GM23338 (cell line): ENCODE measurements around the gene PGC. TPM values are rescaled to one million over a fixed set of nuclear protein-coding genes. Genes with fewer than 3 reads are reported as not detected.

Experiments
- ATAC-seq: fragments of 200-7000 bp; cut with Tn5 transposase; 3 replicates; pipeline ENCODE4 v1.9.1; 2020
- DNase-seq: peaks from one replicate; pipeline ENCODE4 v3.0.0-alpha.2; 2015; ENCODE audit warnings: low spot score
- H2AFZ ChIP-seq: fragments of 200-600 bp; sonication (generic); 2 replicates; pipeline ENCODE4 v1.8.0; 2016; ENCODE audit warnings: antibody characterized with exemption, mild to moderate bottlenecking, moderate library complexity
- H3F3A ChIP-seq: fragments of 200-600 bp; sonication (generic); replicated peaks from 2 replicates; pipeline ENCODE4 v1.8.0; 2017; ENCODE audit warnings: antibody characterized with exemption, mixed run types, low read depth
- H3K27ac ChIP-seq: fragments of 200-600 bp; sonication (generic); 2 replicates; pipeline ENCODE4 v1.6.1; 2016; ENCODE audit warnings: low read depth
- H3K27me3 ChIP-seq: fragments of 200-600 bp; sonication (generic); 2 replicates; pipeline ENCODE4 v1.8.0; 2016; ENCODE audit warnings: mild to moderate bottlenecking, mixed run types, moderate library complexity; ENCODE audit not compliant: insufficient read depth
- H3K36me3 ChIP-seq: fragments of 200-600 bp; sonication (generic); 2 replicates; pipeline ENCODE4 v1.8.0; 2016; ENCODE audit warnings: mild to moderate bottlenecking; ENCODE audit not compliant: insufficient read depth
- H3K4me1 ChIP-seq: fragments of 200-600 bp; sonication (generic); 2 replicates; pipeline ENCODE4 v1.8.0; 2016; ENCODE audit warnings: mild to moderate bottlenecking, moderate library complexity; ENCODE audit not compliant: insufficient read depth
- H3K4me2 ChIP-seq: fragments of 200-600 bp; sonication (generic); 2 replicates; pipeline ENCODE4 v1.7.1; 2017; ENCODE audit warnings: mixed run types
- H3K4me3 ChIP-seq: fragments of 200-600 bp; sonication (generic); 2 replicates; pipeline ENCODE4 v1.6.1; 2016; ENCODE audit warnings: mixed run types
- H3K79me2 ChIP-seq: fragments of 200-600 bp; sonication (generic); replicated peaks from 2 replicates; pipeline ENCODE4 v1.8.0; 2017; ENCODE audit warnings: mild to moderate bottlenecking; ENCODE audit not compliant: insufficient read depth
- H3K9me2 ChIP-seq: fragments of 200-600 bp; sonication (generic); 2 replicates; pipeline ENCODE4 v1.8.0; 2017; ENCODE audit not compliant: insufficient read depth
- H4K20me1 ChIP-seq: fragments of 200-600 bp; sonication (generic); replicated peaks from 2 replicates; pipeline ENCODE4 v1.8.0; 2017; ENCODE audit warnings: mild to moderate bottlenecking; ENCODE audit not compliant: insufficient read depth
- H3K27ac Mint-ChIP-seq: 2 replicates; pipeline ENCODE4 v1.8.0; 2020; ENCODE audit warnings: inconsistent platforms, mild to moderate bottlenecking, moderate library complexity, mixed read lengths
- H3K27me3 Mint-ChIP-seq: 3 replicates; pipeline ENCODE4 v1.8.0; 2022; ENCODE audit warnings: low read depth, mild to moderate bottlenecking, moderate library complexity, mixed read lengths, inconsistent platforms; ENCODE audit not compliant: insufficient read depth, poor library complexity
- H3K36me3 Mint-ChIP-seq: 3 replicates; pipeline ENCODE4 v1.8.0; 2021; ENCODE audit warnings: low read depth, mild to moderate bottlenecking, inconsistent platforms, moderate library complexity, mixed read lengths
- H3K4me1 Mint-ChIP-seq: 3 replicates; pipeline ENCODE4 v1.8.0; 2020; ENCODE audit warnings: mild to moderate bottlenecking, inconsistent platforms, mixed read lengths
- H3K4me3 Mint-ChIP-seq: 3 replicates; pipeline ENCODE4 v1.8.0; 2021; ENCODE audit warnings: moderate library complexity, mild to moderate bottlenecking, inconsistent platforms, mixed read lengths
- H3K9me3 Mint-ChIP-seq: 3 replicates; pipeline ENCODE4 v1.8.0; 2020; ENCODE audit warnings: moderate library complexity, mild to moderate bottlenecking, inconsistent platforms, mixed read lengths
- CREB1 ChIP-seq: fragments of 250-450 bp; sonication (Bioruptor Pico); IDR thresholded peaks from 2 replicates; pipeline ENCODE4 v1.5.0; 2020; ENCODE audit warnings: low read depth, mild to moderate bottlenecking, moderate library complexity
- EZH2 ChIP-seq: fragments of 200-600 bp; sonication (generic); IDR thresholded peaks from one replicate; pipeline ENCODE4 v1.8.0; 2017; ENCODE audit warnings: antibody characterized with exemption, mild to moderate bottlenecking, low read depth; ENCODE audit not compliant: unreplicated experiment
- JUNB ChIP-seq: IDR thresholded peaks from one replicate; pipeline ENCODE4 v1.6.1; 2016; ENCODE audit warnings: antibody characterized with exemption; ENCODE audit not compliant: unreplicated experiment
- STAT1 ChIP-seq: IDR thresholded peaks from one replicate; pipeline ENCODE4 v1.6.1; 2016; ENCODE audit warnings: antibody characterized with exemption; ENCODE audit not compliant: unreplicated experiment
- ZNF331 ChIP-seq: fragments of 250-450 bp; sonication (Bioruptor Pico); IDR thresholded peaks from 2 replicates; pipeline ENCODE4 v1.5.0; 2020; ENCODE audit warnings: low read depth, mild to moderate bottlenecking, moderate library complexity
- polyA plus RNA-seq: library from polyadenylated mRNA; unstranded; fragments of >200 nt; fragmentation: Nextera tagmentation; extraction: Ambion mirVana; gene quantifications from 2 replicates; pipeline ENCODE4 v1.2.1, GENCODE V29; 2016
- total RNA-seq: library from RNA; depleted of rRNA; stranded (reverse); fragments of >200 nt; shearing (Covaris generic); gene quantifications from 2 replicates; pipeline ENCODE4 v1.2.3, GENCODE V29; 2014
- TF ChIP-seq, protein P1 (sequence below): IDR thresholded peaks from one replicate; pipeline ENCODE4 v1.6.1; 2018; ENCODE audit warnings: antibody characterized with exemption; ENCODE audit not compliant: unreplicated experiment
- TF ChIP-seq, protein P2 (sequence below): fragments of 250-450 bp; sonication (Bioruptor Pico); IDR thresholded peaks from 2 replicates; pipeline ENCODE4 v1.5.0; 2020; ENCODE audit warnings: mild to moderate bottlenecking, moderate library complexity

The PGC gene
- total and polyA plus RNA-seq, 2 experiments from 2014 or later: not detected

DNA sequence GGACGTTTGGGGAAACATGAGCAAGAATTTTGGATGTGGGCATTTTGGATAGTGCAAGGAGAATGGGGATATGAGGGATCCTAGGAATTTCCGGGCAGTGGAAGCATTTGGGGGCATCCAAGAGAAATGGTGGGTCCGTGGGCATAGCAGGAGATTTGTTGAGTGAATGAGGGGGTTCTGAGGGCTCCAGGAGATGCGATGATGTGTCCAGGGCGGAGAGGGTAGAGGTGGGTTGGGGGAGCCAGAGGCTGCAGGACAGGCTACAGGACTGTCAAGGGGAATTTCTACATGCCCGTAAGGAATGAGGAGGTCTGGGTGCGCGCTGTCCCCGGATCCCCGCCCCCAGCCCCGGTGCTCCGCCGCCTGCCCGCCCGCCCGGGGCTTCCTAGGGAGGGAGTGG, 32.1 kb upstream of the PGC start:
- H3K36me3 ChIP-seq: no peaks in the 10 kb centered on the region
- no peak overlapping the region for H2AFZ ChIP-seq
- H4K20me1 ChIP-seq: no peaks in the 10 kb centered on the region
- Mint-ChIP-seq H3K27me3 (peaks cover 41% of the 10 kb centered on the region), H3K36me3 (peaks cover 7% of the 10 kb centered on the region; the same call in 1 of the 3 replicates), H3K27ac (peak overlapping the region; percentile 11; the same call in 1 of the 2 replicates), H3K4me3 (peak overlapping the region; percentile 89), H3K9me3 (no peaks in the 10 kb centered on the region), H3K4me1 (peaks cover 13% of the 10 kb centered on the region)
- peaks cover 17% of the 10 kb centered on the region for H3K4me1 ChIP-seq
- DNase-seq: peak; percentile 52
- no peaks in the 10 kb centered on the region for H3K9me2 ChIP-seq
- 0 out of 2 replicates have a peak, but pooled peaks cover 7% of the 10 kb centered on the region for H3K79me2 ChIP-seq
- H3K27me3 ChIP-seq: peaks cover 45% of the 10 kb centered on the region
- peak overlapping the region; percentile 79 for H3K4me3 ChIP-seq
- no peak overlapping the region for H3K27ac ChIP-seq
- H3K4me2 ChIP-seq: peak overlapping the region; percentile 96
- peaks cover 5% of the 10 kb centered on the region; the same call in 1 of the 2 replicates for H3F3A ChIP-seq
- peak; percentile 1; the same call in 2 of the 3 replicates for ATAC-seq
- TF ChIP-seq ZNF331 (CRISPR knock-in tag) (no peak), STAT1 (no peak)
- TF ChIP-seq, protein P1, sequence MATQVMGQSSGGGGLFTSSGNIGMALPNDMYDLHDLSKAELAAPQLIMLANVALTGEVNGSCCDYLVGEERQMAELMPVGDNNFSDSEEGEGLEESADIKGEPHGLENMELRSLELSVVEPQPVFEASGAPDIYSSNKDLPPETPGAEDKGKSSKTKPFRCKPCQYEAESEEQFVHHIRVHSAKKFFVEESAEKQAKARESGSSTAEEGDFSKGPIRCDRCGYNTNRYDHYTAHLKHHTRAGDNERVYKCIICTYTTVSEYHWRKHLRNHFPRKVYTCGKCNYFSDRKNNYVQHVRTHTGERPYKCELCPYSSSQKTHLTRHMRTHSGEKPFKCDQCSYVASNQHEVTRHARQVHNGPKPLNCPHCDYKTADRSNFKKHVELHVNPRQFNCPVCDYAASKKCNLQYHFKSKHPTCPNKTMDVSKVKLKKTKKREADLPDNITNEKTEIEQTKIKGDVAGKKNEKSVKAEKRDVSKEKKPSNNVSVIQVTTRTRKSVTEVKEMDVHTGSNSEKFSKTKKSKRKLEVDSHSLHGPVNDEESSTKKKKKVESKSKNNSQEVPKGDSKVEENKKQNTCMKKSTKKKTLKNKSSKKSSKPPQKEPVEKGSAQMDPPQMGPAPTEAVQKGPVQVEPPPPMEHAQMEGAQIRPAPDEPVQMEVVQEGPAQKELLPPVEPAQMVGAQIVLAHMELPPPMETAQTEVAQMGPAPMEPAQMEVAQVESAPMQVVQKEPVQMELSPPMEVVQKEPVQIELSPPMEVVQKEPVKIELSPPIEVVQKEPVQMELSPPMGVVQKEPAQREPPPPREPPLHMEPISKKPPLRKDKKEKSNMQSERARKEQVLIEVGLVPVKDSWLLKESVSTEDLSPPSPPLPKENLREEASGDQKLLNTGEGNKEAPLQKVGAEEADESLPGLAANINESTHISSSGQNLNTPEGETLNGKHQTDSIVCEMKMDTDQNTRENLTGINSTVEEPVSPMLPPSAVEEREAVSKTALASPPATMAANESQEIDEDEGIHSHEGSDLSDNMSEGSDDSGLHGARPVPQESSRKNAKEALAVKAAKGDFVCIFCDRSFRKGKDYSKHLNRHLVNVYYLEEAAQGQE: no peak

DNA sequence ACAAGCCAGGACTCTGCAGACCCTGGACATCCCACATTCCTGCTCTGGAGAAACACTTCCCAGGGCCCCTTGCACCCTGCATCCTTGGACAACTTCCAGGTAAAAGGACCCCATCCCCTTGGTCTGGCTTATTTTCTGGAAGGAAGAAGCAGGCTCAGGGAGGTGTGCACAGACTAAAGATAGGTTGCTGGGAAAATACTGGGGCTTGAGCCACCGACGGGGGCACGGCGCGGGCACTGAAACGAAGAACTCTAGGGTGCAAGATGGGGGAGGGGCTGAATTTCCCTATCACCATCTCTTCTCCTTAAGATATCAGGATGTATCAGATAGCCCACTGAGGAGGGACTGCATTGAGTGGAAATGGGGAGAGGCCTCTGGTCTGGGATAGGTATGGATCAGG, 31.7 kb upstream of the PGC start:
- no peak for ATAC-seq
- Mint-ChIP-seq H3K27ac (no peak overlapping the region; the same call in 1 of the 2 replicates), H3K27me3 (peaks cover 36% of the 10 kb centered on the region), H3K4me3 (peak overlapping the region; percentile 89), H3K36me3 (peaks cover 9% of the 10 kb centered on the region; the same call in 1 of the 3 replicates), H3K9me3 (no peaks in the 10 kb centered on the region), H3K4me1 (peaks cover 11% of the 10 kb centered on the region)
- Histone ChIP-seq H3K27me3 (peaks cover 41% of the 10 kb centered on the region), H3K27ac (no peak overlapping the region), H3K4me1 (peaks cover 16% of the 10 kb centered on the region), H3K36me3 (no peaks in the 10 kb centered on the region), H3K4me2 (peak overlapping the region; percentile 96), H4K20me1 (no peaks in the 10 kb centered on the region), H3F3A (peaks cover 5% of the 10 kb centered on the region; the same call in 1 of the 2 replicates), H3K4me3 (peak overlapping the region; percentile 79), H3K79me2 (0 out of 2 replicates have a peak, but pooled peaks cover 7% of the 10 kb centered on the region), H3K9me2 (no peaks in the 10 kb centered on the region), H2AFZ (no peak overlapping the region)
- no peak for DNase-seq
- no peak for TF ChIP-seq CREB1 (CRISPR knock-in tag)
- TF ChIP-seq, protein P2, sequence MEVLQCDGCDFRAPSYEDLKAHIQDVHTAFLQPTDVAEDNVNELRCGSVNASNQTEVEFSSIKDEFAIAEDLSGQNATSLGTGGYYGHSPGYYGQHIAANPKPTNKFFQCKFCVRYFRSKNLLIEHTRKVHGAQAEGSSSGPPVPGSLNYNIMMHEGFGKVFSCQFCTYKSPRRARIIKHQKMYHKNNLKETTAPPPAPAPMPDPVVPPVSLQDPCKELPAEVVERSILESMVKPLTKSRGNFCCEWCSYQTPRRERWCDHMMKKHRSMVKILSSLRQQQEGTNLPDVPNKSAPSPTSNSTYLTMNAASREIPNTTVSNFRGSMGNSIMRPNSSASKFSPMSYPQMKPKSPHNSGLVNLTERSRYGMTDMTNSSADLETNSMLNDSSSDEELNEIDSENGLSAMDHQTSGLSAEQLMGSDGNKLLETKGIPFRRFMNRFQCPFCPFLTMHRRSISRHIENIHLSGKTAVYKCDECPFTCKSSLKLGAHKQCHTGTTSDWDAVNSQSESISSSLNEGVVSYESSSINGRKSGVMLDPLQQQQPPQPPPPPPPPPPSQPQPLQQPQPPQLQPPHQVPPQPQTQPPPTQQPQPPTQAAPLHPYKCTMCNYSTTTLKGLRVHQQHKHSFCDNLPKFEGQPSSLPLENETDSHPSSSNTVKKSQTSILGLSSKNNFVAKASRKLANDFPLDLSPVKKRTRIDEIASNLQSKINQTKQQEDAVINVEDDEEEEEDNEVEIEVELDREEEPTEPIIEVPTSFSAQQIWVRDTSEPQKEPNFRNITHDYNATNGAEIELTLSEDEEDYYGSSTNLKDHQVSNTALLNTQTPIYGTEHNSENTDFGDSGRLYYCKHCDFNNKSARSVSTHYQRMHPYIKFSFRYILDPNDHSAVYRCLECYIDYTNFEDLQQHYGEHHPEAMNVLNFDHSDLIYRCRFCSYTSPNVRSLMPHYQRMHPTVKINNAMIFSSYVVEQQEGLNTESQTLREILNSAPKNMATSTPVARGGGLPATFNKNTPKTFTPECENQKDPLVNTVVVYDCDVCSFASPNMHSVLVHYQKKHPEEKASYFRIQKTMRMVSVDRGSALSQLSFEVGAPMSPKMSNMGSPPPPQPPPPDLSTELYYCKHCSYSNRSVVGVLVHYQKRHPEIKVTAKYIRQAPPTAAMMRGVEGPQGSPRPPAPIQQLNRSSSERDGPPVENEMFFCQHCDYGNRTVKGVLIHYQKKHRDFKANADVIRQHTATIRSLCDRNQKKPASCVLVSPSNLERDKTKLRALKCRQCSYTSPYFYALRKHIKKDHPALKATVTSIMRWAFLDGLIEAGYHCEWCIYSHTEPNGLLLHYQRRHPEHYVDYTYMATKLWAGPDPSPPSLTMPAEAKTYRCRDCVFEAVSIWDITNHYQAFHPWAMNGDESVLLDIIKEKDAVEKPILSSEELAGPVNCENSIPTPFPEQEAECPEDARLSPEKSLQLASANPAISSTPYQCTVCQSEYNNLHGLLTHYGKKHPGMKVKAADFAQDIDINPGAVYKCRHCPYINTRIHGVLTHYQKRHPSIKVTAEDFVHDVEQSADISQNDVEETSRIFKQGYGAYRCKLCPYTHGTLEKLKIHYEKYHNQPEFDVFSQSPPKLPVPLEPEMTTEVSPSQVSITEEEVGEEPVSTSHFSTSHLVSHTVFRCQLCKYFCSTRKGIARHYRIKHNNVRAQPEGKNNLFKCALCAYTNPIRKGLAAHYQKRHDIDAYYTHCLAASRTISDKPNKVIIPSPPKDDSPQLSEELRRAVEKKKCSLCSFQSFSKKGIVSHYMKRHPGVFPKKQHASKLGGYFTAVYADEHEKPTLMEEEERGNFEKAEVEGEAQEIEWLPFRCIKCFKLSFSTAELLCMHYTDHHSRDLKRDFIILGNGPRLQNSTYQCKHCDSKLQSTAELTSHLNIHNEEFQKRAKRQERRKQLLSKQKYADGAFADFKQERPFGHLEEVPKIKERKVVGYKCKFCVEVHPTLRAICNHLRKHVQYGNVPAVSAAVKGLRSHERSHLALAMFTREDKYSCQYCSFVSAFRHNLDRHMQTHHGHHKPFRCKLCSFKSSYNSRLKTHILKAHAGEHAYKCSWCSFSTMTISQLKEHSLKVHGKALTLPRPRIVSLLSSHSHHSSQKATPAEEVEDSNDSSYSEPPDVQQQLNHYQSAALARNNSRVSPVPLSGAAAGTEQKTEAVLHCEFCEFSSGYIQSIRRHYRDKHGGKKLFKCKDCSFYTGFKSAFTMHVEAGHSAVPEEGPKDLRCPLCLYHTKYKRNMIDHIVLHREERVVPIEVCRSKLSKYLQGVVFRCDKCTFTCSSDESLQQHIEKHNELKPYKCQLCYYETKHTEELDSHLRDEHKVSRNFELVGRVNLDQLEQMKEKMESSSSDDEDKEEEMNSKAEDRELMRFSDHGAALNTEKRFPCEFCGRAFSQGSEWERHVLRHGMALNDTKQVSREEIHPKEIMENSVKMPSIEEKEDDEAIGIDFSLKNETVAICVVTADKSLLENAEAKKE: no peak
- no peak for TF ChIP-seq JUNB
- no peak for TF ChIP-seq EZH2
